Occipital lobe (tissue), 2 donors: ENCODE data around the gene CDK5R1. TPM values are rescaled to one million over a fixed set of nuclear protein-coding genes. Genes with fewer than 3 reads are reported as not detected.
"Not testable (repeated sequence)": the region's sequence is repeated elsewhere in the genome, so short reads cannot be mapped to it uniquely, and the experiment has no call there.

ENCODE experiments used
- DNase-seq: peaks from one replicate; lab custom pipeline; 2025; lab: John Stamatoyannopoulos, UW
- total RNA-seq: library from RNA; depleted of rRNA; stranded (reverse); fragments of >200 nt; gene quantifications from one replicate; pipeline ENCODE4 v1.2.3, GENCODE V29; 2014

Gene CDK5R1
- 255 TPM for total RNA-seq

DNA sequence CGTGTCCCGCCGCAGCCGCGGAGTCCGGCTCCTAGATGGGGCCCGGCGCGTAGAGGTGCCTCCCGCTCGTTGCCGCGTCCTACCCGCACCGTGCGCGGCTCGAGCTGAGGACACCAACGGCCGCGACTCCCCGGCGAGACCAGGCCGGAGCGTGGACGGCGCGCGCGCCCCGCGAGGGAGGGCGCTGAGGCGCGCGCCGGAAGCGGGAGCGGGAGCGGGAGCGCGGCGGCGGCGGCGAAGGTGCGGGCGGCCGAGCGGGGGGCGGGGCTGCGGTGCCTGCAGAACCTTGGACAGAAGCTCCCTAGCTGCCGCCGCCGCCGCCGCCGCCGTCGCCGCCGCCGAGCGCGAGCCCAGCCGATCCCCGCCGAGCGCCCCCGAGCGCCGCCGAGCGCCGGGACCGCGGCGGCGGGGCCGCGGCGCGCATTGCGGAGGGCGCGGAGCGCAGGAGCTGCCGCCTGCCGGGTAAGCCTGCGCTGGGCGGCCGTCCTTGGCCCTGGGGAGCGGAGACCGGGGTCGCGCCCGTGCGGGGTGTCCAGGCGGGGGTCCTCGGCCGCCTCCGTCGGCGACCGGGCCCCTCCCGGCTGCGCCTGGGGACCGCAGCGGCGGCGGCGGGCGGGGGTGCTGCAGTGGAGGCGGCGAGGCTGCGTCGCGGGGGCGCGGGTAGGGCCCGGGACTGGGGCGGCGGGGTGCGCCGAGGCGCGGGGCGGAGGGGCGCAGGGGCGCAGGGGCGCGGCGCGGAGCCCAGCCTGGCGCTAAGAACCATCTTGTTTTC is at the start of gene CDK5R1:
CDK5R1 (plus strand) TSS at position 293 of the 772 bp plus-strand sequence. CDS start 628 bp downstream, outside the sequence.
- peak; percentile 73 for DNase-seq

- no peak for DNase-seq
Observed at GRCh38 chr17:32440722-32441121, 46.1 kb upstream of the CDK5R1 start.

DNA sequence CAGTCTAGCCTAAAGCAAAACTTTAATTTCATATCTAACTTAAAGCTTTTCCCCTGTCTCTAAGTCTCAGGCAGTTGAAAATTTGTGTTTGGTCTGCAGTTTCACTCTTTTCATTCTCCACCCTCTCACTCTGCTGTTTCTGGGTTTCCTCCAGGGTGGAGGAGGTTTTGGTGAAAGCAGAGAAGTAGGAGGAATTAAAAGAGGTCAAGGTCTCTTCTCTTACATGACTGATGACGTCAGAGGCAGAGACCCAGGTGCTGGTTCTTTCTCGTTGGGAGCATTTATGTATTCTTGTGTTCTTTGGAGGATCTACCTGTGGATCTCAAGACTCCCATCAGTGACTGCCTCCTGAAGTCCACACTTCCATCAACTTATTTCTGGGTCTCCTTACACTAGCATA is 44.9 kb upstream of the CDK5R1 start:
- no peak for DNase-seq

GRCh38 chr17:32443827-32444300 is 42.9 kb upstream of the CDK5R1 start:
- no peak for DNase-seq

GRCh38 chr17:32444301-32445073 is 42.3 kb upstream of the CDK5R1 start, which contains the start of gene PSMD11:
Gene PSMD11 (plus strand): TSS chr17:32444510. CDS start chr17:32444524, 14 bp downstream.
- DNase-seq, result peak; percentile 96

DNA sequence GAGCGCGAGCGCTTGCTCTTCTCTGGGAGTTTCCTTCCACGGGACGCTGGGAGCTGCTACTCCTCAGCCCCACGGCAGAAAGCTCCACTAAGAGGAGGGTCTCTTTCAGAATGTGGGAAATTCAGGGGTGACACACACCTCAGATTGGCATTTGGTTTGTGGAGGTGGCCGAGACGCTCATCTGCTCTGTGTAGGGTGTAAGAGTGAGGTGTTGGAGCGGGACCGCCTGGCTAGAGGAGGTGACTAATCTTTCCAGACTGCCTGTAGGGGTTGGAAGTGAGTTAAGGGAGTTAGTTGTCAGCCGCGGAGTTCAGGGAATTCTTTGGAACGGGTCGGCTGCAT is 41.7 kb upstream of the CDK5R1 start:
- peak; percentile 39 for DNase-seq

DNA sequence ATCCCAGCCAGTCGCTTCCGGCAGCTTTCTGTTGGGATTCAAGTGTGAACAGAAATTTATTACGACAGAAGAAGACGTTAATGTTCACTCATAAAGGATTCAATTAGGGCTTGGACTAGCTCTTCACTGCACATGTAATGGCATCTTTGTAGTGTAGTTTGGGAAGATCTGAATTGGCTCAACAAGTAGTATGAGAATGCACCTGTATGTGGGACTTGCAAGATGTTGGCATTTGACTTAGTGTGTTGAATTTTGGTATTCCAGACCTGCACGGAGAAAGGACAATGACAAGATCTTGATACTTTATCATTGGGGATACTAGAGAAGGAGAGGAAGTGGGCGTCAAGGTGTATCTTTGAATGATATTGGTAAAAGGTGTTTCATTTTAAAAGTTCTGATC is 41.3 kb upstream of the CDK5R1 start:
- DNase-seq, result no peak

GRCh38 chr17:32445971-32446370 is 40.8 kb upstream of the CDK5R1 start:
- DNase-seq, result no peak

DNA sequence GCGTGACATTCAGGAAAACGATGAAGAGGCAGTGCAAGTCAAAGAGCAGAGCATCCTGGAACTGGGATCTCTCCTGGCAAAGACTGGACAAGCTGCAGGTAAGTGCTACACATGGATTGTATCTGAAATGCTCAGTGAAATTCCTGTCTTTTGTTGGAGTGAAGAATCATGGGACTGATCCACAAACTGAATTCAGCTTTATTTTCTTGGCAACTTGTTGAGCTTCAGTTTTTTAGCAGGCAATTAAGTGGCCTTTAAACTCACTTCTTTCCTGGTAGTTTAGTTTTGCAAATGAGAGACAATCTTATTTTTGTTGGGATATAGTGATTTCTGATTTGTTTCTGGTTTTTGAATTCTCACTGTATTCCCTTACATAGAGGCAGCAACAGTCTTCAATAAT is 39.8 kb upstream of the CDK5R1 start:
- no peak for DNase-seq

- no peak for DNase-seq
Observed at GRCh38 chr17:32449963-32450362, 36.8 kb upstream of the CDK5R1 start.

DNA sequence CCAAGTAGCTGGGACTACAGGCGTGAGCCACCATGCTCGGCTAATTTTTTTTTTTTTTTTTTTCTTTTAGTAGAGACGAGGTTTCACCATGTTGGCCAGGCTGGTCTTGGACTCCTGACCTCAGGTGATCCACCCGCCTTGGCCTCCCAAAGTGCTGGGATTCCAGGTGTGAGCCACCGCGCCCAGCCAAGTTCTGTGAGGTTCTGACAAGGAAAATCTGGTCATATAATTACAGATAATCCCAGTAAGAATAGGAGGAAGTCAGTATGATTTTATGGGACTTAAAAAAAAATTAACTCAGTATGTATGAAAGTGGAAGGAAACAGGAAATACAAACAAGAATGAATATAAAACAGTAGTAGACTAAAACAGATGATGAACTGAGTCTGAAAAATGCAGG is 36.4 kb upstream of the CDK5R1 start:
- DNase-seq, result not testable (repeated sequence)

DNA sequence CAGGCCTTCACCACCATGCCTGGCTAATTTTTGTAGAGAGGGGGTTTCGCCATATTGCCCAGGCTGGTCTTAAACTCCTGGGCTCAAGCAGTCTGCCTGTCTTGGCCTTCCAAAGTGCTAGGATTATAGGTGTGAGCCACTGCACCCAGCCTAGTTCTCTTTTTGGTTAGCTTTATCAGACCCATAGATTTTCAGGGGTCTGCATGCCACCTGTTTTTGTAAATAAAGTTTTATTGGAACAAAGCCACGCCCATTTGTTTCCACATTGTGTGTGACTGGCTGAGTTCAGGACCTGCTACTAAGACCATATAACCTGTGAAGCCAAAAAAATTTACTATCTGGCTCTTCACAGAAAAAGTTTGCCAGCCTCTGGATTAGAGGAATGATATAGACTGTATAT is 34.9 kb upstream of the CDK5R1 start:
- no peak for DNase-seq

- DNase-seq, result no peak
Observed at GRCh38 chr17:32452281-32452680, 34.5 kb upstream of the CDK5R1 start.

DNA sequence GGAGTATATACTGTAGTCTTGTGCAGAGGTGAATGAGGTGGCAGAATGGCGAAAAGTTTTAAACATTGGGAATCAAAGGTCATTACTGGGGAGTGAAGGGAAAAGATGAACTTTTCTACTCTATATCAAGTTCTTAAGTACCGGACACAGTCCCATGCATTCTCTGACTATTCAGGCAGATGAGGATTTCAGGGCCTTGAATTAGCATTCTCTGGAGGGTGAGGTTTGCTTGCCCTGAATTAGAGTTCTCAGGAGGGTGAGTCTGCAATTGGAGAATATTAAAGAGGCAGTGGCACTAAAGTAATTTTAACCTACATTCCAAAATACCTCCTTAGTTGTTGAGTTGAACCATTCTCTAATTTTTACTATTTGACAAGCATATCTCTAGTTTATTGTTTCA is 33.4 kb upstream of the CDK5R1 start:
- no peak for DNase-seq

DNA sequence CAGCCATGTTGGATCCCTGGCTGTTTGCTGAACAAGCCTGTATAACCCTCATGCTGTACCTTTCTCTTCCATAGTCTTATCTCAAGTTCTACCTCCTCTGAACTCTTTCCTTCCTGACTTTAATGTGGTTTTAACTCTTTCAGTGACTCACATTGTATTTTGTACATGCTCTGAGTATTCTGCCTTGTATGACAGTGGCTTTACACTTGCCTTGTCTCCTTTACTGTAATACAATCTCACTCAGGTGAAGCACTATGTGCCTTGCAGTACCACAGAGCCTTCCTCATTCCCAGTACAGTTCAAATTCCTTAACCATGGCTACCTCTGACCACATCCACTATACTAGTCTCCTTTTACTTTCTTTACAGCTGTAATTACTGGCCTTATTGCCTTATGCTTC is 28.4 kb upstream of the CDK5R1 start:
- no peak for DNase-seq

- DNase-seq, result no peak
Observed at GRCh38 chr17:32460054-32460453, 26.7 kb upstream of the CDK5R1 start.

GRCh38 chr17:32461498-32461852 is 25.3 kb upstream of the CDK5R1 start:
- DNase-seq, result no peak

DNA sequence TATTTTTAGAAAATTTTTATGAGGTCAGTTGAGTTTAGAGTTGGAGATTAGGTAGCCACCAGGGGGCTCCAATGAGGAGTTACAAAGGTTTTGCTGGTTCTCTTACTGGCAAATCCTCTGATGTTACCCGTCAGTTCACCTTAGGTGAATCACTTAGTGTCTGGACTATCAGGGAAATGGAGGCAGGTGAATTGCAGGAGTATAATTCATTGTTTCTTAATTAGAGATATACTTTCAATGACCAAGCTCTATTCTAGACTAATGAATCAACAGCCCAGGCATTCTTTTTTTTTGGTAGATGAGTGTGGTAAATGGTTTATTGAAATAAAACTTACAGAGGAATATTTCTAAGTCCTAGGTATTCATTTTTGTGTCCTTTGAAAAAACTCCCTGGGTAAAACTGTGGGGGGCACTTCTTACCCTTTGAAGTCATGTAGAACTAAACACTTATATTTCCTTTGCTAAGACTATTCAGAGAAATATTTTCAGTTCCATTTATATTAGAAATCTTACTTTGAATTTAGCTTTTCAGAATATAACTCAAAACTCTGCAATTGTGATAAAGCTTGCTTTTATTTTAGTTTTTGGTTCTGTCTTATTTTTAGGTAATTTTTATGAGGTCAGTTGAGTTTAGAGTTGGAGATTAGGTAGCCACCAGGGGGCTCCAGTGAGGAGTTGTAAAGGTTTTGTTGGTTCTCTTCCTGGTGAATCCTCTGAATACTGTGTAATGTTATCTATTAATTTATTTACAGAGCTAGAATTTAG is 24.8 kb upstream of the CDK5R1 start:
- DNase-seq, result no peak

- DNase-seq, result no peak
Observed at GRCh38 chr17:32463304-32463703, 23.5 kb upstream of the CDK5R1 start.

- DNase-seq, result no peak
Observed at GRCh38 chr17:32464374-32464773, 22.4 kb upstream of the CDK5R1 start.

DNA sequence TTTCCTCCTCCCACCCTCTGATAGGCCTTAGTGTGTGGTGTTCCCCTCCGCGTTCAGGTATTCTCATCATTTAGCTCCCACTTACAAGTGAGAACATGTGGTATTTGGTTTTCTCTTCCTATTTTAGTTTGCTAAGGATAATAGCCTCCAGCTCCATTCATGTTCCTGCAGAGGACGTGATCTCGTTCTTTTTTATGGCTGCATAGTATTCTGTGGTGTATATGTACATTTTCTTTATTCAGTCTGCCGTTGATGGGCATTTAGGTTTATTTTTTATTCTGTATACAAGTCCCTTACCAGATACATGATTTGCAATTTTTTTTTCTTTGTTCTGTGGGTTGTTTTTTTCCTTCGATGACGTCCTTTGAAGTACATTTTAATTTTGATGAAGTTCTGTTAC is 18.8 kb upstream of the CDK5R1 start:
- no peak for DNase-seq
